GM19467 (cell line): ENCODE measurements around the gene RSRP1.
"Not testable (repeated sequence)": the region's sequence is repeated elsewhere in the genome, so short reads cannot be mapped to it uniquely, and the experiment has no call there.

Source experiments
- ATAC-seq: cut with Tn5 transposase; IDR thresholded peaks from one replicate; pipeline ENCODE4 v1.9.1; 2021; ENCODE audit warnings: mild to moderate bottlenecking, moderate library complexity; ENCODE audit not compliant: unreplicated experiment

The RSRP1 gene

GRCh38 chr1:25247024-25247828, at the start of gene RSRP1:
Gene RSRP1 (minus strand): TSS chr1:25247454. CDS start chr1:25246963, 491 bp downstream.
- ATAC-seq, result peak; percentile 81

- ATAC-seq, result not testable (repeated sequence)
Measured at GRCh38 chr1:25296501-25296900, 49.2 kb upstream of the RSRP1 start.

GRCh38 chr1:25294889-25295826, 47.9 kb upstream of the RSRP1 start:
- not testable (repeated sequence) for ATAC-seq

- ATAC-seq, result not testable (repeated sequence)
Measured at GRCh38 chr1:25293426-25293825, 46.2 kb upstream of the RSRP1 start.

DNA sequence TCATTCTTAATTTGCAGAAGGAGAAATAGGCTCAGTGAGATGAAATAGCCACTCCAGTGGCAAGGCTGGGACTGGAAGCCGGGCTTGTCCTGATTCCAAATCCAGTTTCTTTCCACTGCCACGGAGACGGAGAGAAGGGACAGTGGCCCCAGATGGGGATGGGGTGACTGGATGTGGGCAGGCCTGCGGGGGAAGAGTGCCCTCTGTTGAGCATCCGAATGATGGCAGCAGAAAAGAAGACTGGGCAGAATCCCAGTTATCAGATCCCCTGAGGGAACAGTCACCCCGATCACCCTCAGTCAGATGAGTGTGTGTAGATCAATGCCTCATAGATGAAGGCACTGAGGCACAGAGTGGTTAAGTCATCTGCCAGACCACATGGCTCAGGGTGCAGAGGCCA, 42.8 kb upstream of the RSRP1 start:
- not testable (repeated sequence) for ATAC-seq

DNA sequence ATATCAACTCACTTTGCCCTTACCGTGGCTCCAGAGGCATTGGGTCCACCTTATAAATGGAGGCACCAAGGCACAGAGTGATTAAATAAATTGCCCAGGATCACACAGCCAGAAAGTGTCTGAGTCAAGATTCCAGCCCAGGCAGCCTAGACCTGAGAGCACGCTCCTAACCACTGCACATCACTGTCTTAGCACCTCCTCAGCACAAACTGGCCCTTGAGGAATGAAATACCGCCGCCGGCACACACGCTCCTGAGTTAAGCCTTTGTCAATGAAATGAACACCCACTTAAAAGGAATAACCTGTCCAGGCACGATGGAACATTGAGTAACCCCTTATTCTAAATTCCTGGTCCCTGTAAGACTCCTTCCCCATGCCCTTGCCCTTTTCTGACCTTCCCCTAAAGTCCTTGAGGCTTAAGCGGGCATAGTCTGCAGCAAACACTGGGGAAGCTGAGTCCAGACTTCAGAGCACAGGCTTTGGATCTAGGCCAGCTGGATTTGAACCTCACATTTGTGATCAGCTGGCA, 41.4 kb upstream of the RSRP1 start:
- ATAC-seq, result not testable (repeated sequence)

- ATAC-seq, result not testable (repeated sequence)
Measured at GRCh38 chr1:25287164-25287563, 39.9 kb upstream of the RSRP1 start.

- not testable (repeated sequence) for ATAC-seq
Measured at GRCh38 chr1:25285862-25286261, 38.6 kb upstream of the RSRP1 start.

- ATAC-seq, result not testable (repeated sequence)
Measured at GRCh38 chr1:25279693-25280111, 32.4 kb upstream of the RSRP1 start.

- not testable (repeated sequence) for ATAC-seq
Measured at GRCh38 chr1:25278790-25279189, 31.5 kb upstream of the RSRP1 start.

DNA sequence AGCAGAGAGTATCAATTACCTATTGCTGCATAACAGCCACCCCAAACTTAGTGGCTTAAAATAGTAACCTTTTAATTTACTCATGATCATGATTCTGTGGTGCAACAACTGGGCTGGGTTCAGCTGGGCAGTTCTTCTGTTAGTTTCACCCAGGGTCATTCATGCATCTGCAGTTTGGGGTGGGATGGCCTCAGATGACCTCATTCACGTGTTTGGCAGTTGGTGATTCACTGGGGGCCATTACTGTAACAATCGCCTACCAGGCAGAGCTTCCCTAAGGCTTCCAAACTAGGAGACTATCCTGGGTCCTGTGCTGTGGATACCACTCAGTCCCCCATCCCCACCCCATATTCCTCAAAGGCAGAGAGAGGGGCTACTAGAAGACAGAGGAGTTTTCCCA, 31.1 kb upstream of the RSRP1 start:
- ATAC-seq, result not testable (repeated sequence)

DNA sequence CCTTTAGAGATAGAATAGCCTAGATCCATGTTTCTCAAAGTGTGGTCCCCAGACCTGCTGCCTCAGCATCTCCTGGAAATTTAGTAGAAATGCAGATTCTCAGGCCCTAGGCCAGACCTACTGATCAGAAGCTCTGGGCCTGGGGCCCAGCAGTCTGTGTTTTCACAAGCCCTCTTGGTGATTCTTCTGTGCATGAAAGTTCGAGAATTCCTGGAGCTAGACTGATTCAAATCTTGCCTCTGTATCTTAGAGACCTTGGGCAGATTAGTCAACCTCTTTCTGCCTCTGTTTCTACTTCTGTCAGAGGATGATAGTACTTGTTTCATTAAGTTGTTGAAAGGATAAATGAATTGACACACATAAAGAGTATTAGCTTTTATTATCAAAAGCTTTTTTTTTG, 30.0 kb upstream of the RSRP1 start:
- ATAC-seq, result not testable (repeated sequence)

- not testable (repeated sequence) for ATAC-seq
Measured at GRCh38 chr1:25275648-25276047, 28.4 kb upstream of the RSRP1 start.

GRCh38 chr1:25272238-25272637, 25.0 kb upstream of the RSRP1 start, which contains the start of gene RHD:
Gene RHD (plus strand): TSS chr1:25272509. CDS start chr1:25272548, 39 bp downstream.
- ATAC-seq, result not testable (repeated sequence)

GRCh38 chr1:25268143-25268760, 21.0 kb upstream of the RSRP1 start:
- not testable (repeated sequence) for ATAC-seq

- peak; percentile 78 for ATAC-seq
Measured at GRCh38 chr1:25267288-25268142, 20.3 kb upstream of the RSRP1 start.

DNA sequence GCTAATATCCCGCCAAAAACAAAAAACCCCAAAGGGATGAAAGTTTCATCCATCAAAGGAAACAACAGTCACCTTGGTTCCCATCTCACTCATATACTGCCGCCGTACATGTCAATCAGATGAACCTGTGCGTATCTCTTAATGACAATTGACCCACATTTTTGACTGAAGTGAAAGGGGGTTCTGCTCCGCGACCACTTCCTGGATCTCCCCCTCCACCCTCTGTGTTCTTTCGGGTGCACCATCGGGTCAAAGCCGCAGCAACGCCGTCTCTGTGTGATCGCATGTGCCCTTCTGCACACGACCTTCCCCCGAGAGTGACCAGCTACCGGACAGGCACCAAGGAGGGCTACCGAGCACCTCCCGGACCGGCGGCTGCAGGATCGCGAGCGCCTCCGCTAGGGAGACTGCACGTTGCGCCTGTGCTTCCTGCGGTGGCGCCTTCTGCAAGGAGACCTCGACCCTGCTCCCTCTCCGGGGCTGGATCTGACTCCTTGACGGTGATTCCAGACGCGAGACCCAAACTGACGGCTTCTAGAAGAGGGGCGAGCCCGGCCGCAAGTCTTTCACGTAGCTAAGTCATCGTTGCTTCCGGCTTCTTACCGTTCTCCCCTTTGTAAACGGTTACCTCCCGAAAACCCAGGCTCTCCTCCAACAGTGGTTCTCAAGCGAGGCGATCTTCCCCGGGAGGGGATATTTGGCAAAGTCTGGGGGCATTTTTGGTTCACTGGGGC, 19.5 kb upstream of the RSRP1 start:
- not testable (repeated sequence) for ATAC-seq

DNA sequence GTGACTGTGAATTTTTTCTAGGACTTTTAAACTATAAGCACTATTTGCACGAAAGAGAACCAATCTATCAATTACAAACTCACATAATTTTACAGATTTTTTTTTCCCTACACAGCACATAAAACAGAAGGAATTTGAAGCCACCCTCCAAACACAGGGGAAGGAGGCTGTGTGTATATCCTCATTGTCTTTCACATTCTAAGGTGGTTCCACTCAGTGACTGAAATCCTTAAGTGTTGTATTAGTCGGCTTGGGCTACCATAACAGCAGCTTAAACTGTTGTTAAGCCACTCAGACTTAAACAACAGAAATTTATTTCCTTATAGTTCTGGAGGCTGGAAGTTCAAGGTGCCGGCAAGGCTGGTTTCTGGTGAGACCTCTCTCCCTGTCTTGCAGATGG, 13.1 kb upstream of the RSRP1 start:
- ATAC-seq, result not testable (repeated sequence)

DNA sequence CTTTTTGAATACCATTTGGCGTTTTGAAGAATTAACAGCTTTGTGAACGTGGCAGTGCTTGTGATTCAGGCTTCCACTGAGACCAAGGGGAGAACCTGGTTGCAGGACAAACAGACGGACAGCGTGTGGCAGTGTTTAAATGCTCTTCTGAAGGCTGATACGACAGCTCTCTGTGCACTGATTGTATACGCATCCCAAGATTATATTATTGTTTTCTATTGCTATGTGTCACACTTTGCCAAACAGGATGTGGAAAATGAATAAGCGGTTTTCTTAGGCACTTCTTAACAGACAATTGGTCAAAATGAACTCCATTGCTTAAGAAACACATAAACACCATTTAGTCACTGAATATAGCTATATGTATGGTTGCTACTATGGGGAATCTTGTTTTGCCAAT, 12.6 kb upstream of the RSRP1 start:
- ATAC-seq, result not testable (repeated sequence)
